Activated B cell treated with CpG ODN at 0.5 μM for 24 hours (primary cell): Measurements from ENCODE around the gene IGFALS. TPM values are rescaled to one million over a fixed set of nuclear protein-coding genes. Genes with fewer than 3 reads are reported as not detected.
"Not testable (repeated sequence)": the region's sequence is repeated elsewhere in the genome, so short reads cannot be mapped to it uniquely, and the experiment has no call there.

Experiments
- ATAC-seq: fragments of 200-7000 bp; cut with Tn5 transposase; one replicate; pipeline ENCODE4 v1.10.0; 2021; ENCODE audit warnings: low read depth, mild to moderate bottlenecking, moderate library complexity
- CTCF ChIA-PET: fragments of 350-600 bp; sonication (Branson Sonifier 250); formaldehyde crosslinking; loops from one replicate; lab custom pipeline; 2021; ENCODE audit warnings: antibody characterized with exemption; lab: Charles Lee
- POLR2A ChIA-PET: fragments of 350-600 bp; sonication (Branson Sonifier 250); formaldehyde crosslinking; loops from one replicate; lab custom pipeline; 2021; ENCODE audit warnings: antibody characterized with exemption; lab: Charles Lee
- DNase-seq: peaks from one replicate; pipeline ENCODE4 v3.0.0; 2022
- H3K27ac Mint-ChIP-seq: one replicate; pipeline ENCODE4 v1.8.0; 2020; ENCODE audit warnings: mixed read lengths
- H3K27me3 Mint-ChIP-seq: one replicate; pipeline ENCODE4 v1.8.0; 2021; ENCODE audit warnings: mixed read lengths
- H3K36me3 Mint-ChIP-seq: one replicate; pipeline ENCODE4 v1.8.0; 2021; ENCODE audit warnings: low read depth, mixed read lengths
- H3K4me1 Mint-ChIP-seq: one replicate; pipeline ENCODE4 v1.8.0; 2021; ENCODE audit warnings: mixed read lengths
- H3K4me3 Mint-ChIP-seq: one replicate; pipeline ENCODE4 v1.8.0; 2020; ENCODE audit warnings: mild to moderate bottlenecking, mixed read lengths
- H3K9me3 Mint-ChIP-seq: one replicate; pipeline ENCODE4 v1.8.0; 2020; ENCODE audit warnings: mixed read lengths
- CTCF ChIP-seq: fragments of 200-600 bp; IDR thresholded peaks from one replicate; pipeline ENCODE4 v1.8.0; 2022; ENCODE audit warnings: antibody characterized with exemption, mild to moderate bottlenecking
- intact Hi-C: fragments of 100-400 bp; cut with micrococcal nuclease; formaldehyde crosslinking; loops from one replicate; pipeline ENCODE4 v1.15.1; 2024
- total RNA-seq: library from RNA; stranded (reverse); gene quantifications from 2 replicates; pipeline ENCODE4 v1.2.3, GENCODE V29; 2022

The IGFALS gene
- total RNA-seq, 1 donor from 2014 or later: not detected

GRCh38 chr16:1810106-1810505 lies 16.6 kb upstream of the IGFALS start:
- no peaks in the 10 kb centered on the region for H3K27me3 Mint-ChIP-seq
- H3K27ac Mint-ChIP-seq: no peak overlapping the region
- ChIA-PET POLR2A (no interaction called here), CTCF (no interaction called here)
- H3K4me3 Mint-ChIP-seq: no peak overlapping the region
- no peaks in the 10 kb centered on the region for H3K9me3 Mint-ChIP-seq
- peaks cover 39% of the 10 kb centered on the region for H3K36me3 Mint-ChIP-seq
- DNase-seq (no peak), ATAC-seq (no peak)
- no peaks in the 10 kb centered on the region for H3K4me1 Mint-ChIP-seq
- TF ChIP-seq CTCF: no peak
- intact Hi-C loops: no loop called here

- Mint-ChIP-seq H3K4me3 (no peak overlapping the region), H3K27ac (no peak overlapping the region), H3K36me3 (peaks cover 38% of the 10 kb centered on the region), H3K9me3 (no peaks in the 10 kb centered on the region), H3K27me3 (no peaks in the 10 kb centered on the region), H3K4me1 (no peaks in the 10 kb centered on the region)
- no peak for TF ChIP-seq CTCF
- intact Hi-C loops: no loop called here
- ChIA-PET CTCF (no interaction called here), POLR2A (no interaction called here)
- no peak for ATAC-seq
- no peak for DNase-seq
Observed at GRCh38 chr16:1809281-1809801, 15.8 kb upstream of the IGFALS start.

DNA sequence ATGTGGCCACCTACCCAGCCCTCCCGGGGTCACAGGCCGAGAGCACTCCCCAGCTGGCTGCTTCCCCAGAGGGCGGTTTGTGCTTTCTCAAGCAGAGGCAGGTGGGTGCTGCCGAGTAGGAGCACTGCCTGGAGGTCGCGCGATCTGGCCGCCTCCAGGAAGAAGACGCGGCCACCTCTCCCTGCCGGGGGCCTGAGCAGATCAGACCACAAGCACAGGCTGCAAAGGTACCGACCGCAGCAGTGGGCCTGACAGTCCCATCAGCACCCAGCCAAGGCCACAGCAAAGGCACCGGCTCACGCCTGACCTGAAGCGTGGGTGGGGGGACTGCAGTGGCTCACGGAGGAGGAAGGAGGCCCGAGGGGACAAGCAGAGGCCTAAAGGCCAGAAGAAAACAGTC lies 15.2 kb upstream of the IGFALS start:
- TF ChIP-seq CTCF: no peak
- ChIA-PET POLR2A (interaction anchor here (0.5 kb wide), 1 partner anchor 26 kb away, joined by 3 read pairs; no protein-coding TSS in a partner anchor), CTCF (no interaction called here)
- intact Hi-C loops: no loop called here
- Mint-ChIP-seq H3K27me3 (no peaks in the 10 kb centered on the region), H3K4me3 (no peak overlapping the region), H3K27ac (no peak overlapping the region), H3K36me3 (peaks cover 34% of the 10 kb centered on the region), H3K9me3 (no peaks in the 10 kb centered on the region), H3K4me1 (no peaks in the 10 kb centered on the region)
- ATAC-seq: no peak
- DNase-seq: no peak

GRCh38 chr16:1807626-1808025 lies 14.1 kb upstream of the IGFALS start:
- H3K27ac Mint-ChIP-seq: no peak overlapping the region
- intact Hi-C loops: no loop called here
- POLR2A ChIA-PET: no interaction called here

GRCh38 chr16:1800701-1801100 lies 7.2 kb upstream of the IGFALS start:
- Mint-ChIP-seq H3K4me1 (no peaks in the 10 kb centered on the region), H3K9me3 (peaks cover 6% of the 10 kb centered on the region)
- intact Hi-C loops: no loop called here

More at GRCh38 chr16:1807626-1808025, 14.1 kb upstream of the IGFALS start:
- no peak for TF ChIP-seq CTCF
- no peak for ATAC-seq
- no peak for DNase-seq
- CTCF ChIA-PET: no interaction called here
- no peaks in the 10 kb centered on the region for H3K4me1 Mint-ChIP-seq
- H3K4me3 Mint-ChIP-seq: no peak overlapping the region
- no peaks in the 10 kb centered on the region for H3K9me3 Mint-ChIP-seq
- no peaks in the 10 kb centered on the region for H3K27me3 Mint-ChIP-seq
- H3K36me3 Mint-ChIP-seq: peaks cover 26% of the 10 kb centered on the region

DNA sequence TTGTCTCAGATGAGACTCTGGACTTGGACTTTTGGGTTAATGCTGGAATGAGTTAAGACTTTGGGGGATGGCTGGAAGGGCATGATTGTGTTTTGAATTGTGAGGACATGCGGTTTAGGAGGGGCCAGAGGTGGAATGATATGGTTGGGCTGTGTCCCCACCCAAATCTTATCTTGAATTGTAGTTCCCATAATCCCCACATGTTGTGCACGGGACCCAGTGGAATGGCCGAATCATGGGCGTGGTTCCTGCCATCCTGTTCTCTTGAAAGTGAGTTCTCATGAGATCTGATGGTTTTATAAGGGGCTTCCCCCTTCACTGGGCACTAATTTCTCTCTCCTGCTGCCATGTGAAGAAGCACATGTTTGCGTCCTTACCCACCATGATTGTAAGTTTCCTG lies 5.8 kb upstream of the IGFALS start:
- DNase-seq, H3K36me3 Mint-ChIP-seq, H3K4me1 Mint-ChIP-seq, ATAC-seq, H3K27me3 Mint-ChIP-seq, intact Hi-C loops, H3K27ac Mint-ChIP-seq, CTCF ChIA-PET, POLR2A ChIA-PET, H3K4me3 Mint-ChIP-seq, H3K9me3 Mint-ChIP-seq: not testable (repeated sequence)

More at GRCh38 chr16:1800701-1801100, 7.2 kb upstream of the IGFALS start:
- ChIA-PET CTCF (no interaction called here), POLR2A (no interaction called here)
- H3K27ac Mint-ChIP-seq: no peak overlapping the region
- TF ChIP-seq CTCF: no peak
- DNase-seq (no peak), ATAC-seq (no peak)
- no peaks in the 10 kb centered on the region for H3K27me3 Mint-ChIP-seq
- peaks cover 7% of the 10 kb centered on the region for H3K36me3 Mint-ChIP-seq
- no peak overlapping the region for H3K4me3 Mint-ChIP-seq
